H9 (cell line): Measurements from ENCODE around the gene GYS1. TPM values are rescaled to one million over a fixed set of nuclear protein-coding genes. Genes with fewer than 3 reads are reported as not detected.

Source experiments
- DNase-seq: peaks from one replicate; pipeline ENCODE4 v3.0.0-alpha.2; 2017
- H2AFZ ChIP-seq: one replicate; pipeline ENCODE4 v1.6.1; 2013; ENCODE audit warnings: mild to moderate bottlenecking, low read length, control low read depth, moderate library complexity
- H2AK5ac ChIP-seq: 2 replicates; pipeline ENCODE4 v1.6.1; 2013; ENCODE audit warnings: low read length, control low read depth, mixed read lengths; ENCODE audit not compliant: insufficient read length
- H2BK120ac ChIP-seq: one replicate; pipeline ENCODE4 v1.6.1; 2013; ENCODE audit warnings: low read depth, mild to moderate bottlenecking, low read length, control low read depth, inconsistent platforms; ENCODE audit not compliant: poor library complexity, severe bottlenecking
- H2BK12ac ChIP-seq: 2 replicates; pipeline ENCODE4 v1.6.1; 2013; ENCODE audit warnings: low read length, control low read depth, mixed read lengths, low read depth; ENCODE audit not compliant: insufficient read length
- H2BK15ac ChIP-seq: 2 replicates; pipeline ENCODE4 v1.6.1; 2013; ENCODE audit warnings: low read depth, low read length, control low read depth
- H2BK20ac ChIP-seq: one replicate; pipeline ENCODE4 v1.6.1; 2013; ENCODE audit warnings: low read depth, mild to moderate bottlenecking, low read length, control low read depth, inconsistent platforms; ENCODE audit not compliant: poor library complexity, severe bottlenecking
- H2BK5ac ChIP-seq: 2 replicates; pipeline ENCODE4 v1.6.1; 2013; ENCODE audit warnings: low read length, control low read depth, mixed read lengths; ENCODE audit not compliant: insufficient read length
- H3K14ac ChIP-seq: 2 replicates; pipeline ENCODE4 v1.6.1; 2013; ENCODE audit warnings: low read length, control low read depth; ENCODE audit not compliant: insufficient read depth
- H3K18ac ChIP-seq: 2 replicates; pipeline ENCODE4 v1.6.1; 2013; ENCODE audit warnings: low read depth, mild to moderate bottlenecking, mixed read lengths, low read length, control low read depth; ENCODE audit not compliant: insufficient read length
- H3K23ac ChIP-seq: 2 replicates; pipeline ENCODE4 v1.6.1; 2013; ENCODE audit warnings: low read length, control low read depth, mixed read lengths, low read depth; ENCODE audit not compliant: insufficient read length
- H3K23me2 ChIP-seq: 2 replicates; pipeline ENCODE4 v1.6.1; 2013; ENCODE audit warnings: low read depth, mild to moderate bottlenecking, mixed read lengths, low read length, control low read depth; ENCODE audit not compliant: insufficient read length, poor library complexity, severe bottlenecking
- H3K27ac ChIP-seq: 2 replicates; pipeline ENCODE4 v1.5.1; 2013; ENCODE audit warnings: low read length, control low read depth, mixed read lengths, low read depth; ENCODE audit not compliant: insufficient read length
- H3K27me3 ChIP-seq: 2 replicates; pipeline ENCODE4 v1.6.1; 2013; ENCODE audit warnings: low read length, control low read depth, inconsistent platforms; ENCODE audit not compliant: insufficient read depth
- H3K4ac ChIP-seq: 2 replicates; pipeline ENCODE4 v1.6.1; 2013; ENCODE audit warnings: low read depth, mild to moderate bottlenecking, control low read depth, inconsistent platforms, low read length, moderate library complexity
- H3K4me1 ChIP-seq: 2 replicates; pipeline ENCODE4 v1.6.1; 2013; ENCODE audit warnings: low read length, control low read depth, inconsistent platforms; ENCODE audit not compliant: insufficient read depth
- H3K4me2 ChIP-seq: 2 replicates; pipeline ENCODE4 v1.6.1; 2013; ENCODE audit warnings: low read length, control low read depth, mixed read lengths; ENCODE audit not compliant: insufficient read length, insufficient read depth
- H3K56ac ChIP-seq: 2 replicates; pipeline ENCODE4 v1.6.1; 2013; ENCODE audit warnings: low read depth, mild to moderate bottlenecking, mixed read lengths, low read length, control low read depth; ENCODE audit not compliant: insufficient read length
- H3K79me1 ChIP-seq: 2 replicates; pipeline ENCODE4 v1.6.1; 2013; ENCODE audit warnings: low read depth, mild to moderate bottlenecking, moderate library complexity, low read length, control low read depth, inconsistent platforms; ENCODE audit not compliant: insufficient read depth, poor library complexity, severe bottlenecking
- H3K79me2 ChIP-seq: 2 replicates; pipeline ENCODE4 v1.6.1; 2013; ENCODE audit warnings: low read length, control low read depth, inconsistent platforms; ENCODE audit not compliant: insufficient read depth
- H3K9ac ChIP-seq: 2 replicates; pipeline ENCODE4 v1.6.1; 2013; ENCODE audit warnings: low read length, control low read depth, mixed read lengths; ENCODE audit not compliant: insufficient read length; ENCODE audit errors: extremely low read depth
- H3K9me3 ChIP-seq: one replicate; pipeline ENCODE4 v1.6.1; 2013; ENCODE audit warnings: low read depth, low read length, inconsistent platforms; ENCODE audit not compliant: control insufficient read depth
- H3T11ph ChIP-seq: one replicate; pipeline ENCODE4 v1.6.1; 2013; ENCODE audit warnings: mild to moderate bottlenecking, low read length, control low read depth, inconsistent platforms
- H4K20me1 ChIP-seq: one replicate; pipeline ENCODE4 v1.6.1; 2013; ENCODE audit not compliant: control insufficient read depth, insufficient read length, insufficient read depth
- H4K5ac ChIP-seq: 2 replicates; pipeline ENCODE4 v1.6.1; 2013; ENCODE audit warnings: low read depth, mild to moderate bottlenecking, mixed read lengths, low read length, control low read depth; ENCODE audit not compliant: insufficient read length
- H4K8ac ChIP-seq: replicated peaks from 2 replicates; pipeline ENCODE4 v1.6.1; 2013; ENCODE audit warnings: low read length, control low read depth, mixed read lengths, low read depth; ENCODE audit not compliant: insufficient read length
- H4K91ac ChIP-seq: 2 replicates; pipeline ENCODE4 v1.6.1; 2013; ENCODE audit warnings: low read depth, mild to moderate bottlenecking, moderate library complexity, mixed read lengths, low read length, control low read depth; ENCODE audit not compliant: insufficient read length
- H3K27ac Mint-ChIP-seq, 3 experiments: 2 replicates in 2 of 3; 3 replicates in 1 of 3; pipeline ENCODE4 v1.8.0; 2020 to 2021; ENCODE audit warnings: mixed read lengths in 3 of 3, mild to moderate bottlenecking in 1 of 3, moderate library complexity in 1 of 3
- H3K27me3 Mint-ChIP-seq: 2 replicates; pipeline ENCODE4 v1.8.0; 2021; ENCODE audit warnings: low read depth, mild to moderate bottlenecking, moderate library complexity, mixed read lengths
- H3K36me3 Mint-ChIP-seq, 3 experiments: 2 replicates in 2 of 3; 3 replicates in 1 of 3; pipeline ENCODE4 v1.8.0; 2020 to 2021; ENCODE audit warnings: low read depth in 3 of 3, mixed read lengths in 3 of 3; ENCODE audit not compliant: insufficient read depth in 1 of 3
- H3K4me1 Mint-ChIP-seq, 2 experiments: 2 replicates each; pipeline ENCODE4 v1.8.0; 2020; ENCODE audit warnings: mixed read lengths in 2 of 2
- H3K4me3 Mint-ChIP-seq, 2 experiments: 2 replicates in 1 of 2; 3 replicates in 1 of 2; pipeline ENCODE4 v1.8.0; 2020 to 2021; ENCODE audit warnings: mild to moderate bottlenecking in 2 of 2, mixed read lengths in 2 of 2, moderate library complexity in 1 of 2
- H3K9me3 Mint-ChIP-seq, 2 experiments: 2 replicates in 1 of 2; 3 replicates in 1 of 2; pipeline ENCODE4 v1.8.0; 2020; ENCODE audit warnings: mild to moderate bottlenecking in 2 of 2, mixed read lengths in 2 of 2, moderate library complexity in 1 of 2
- CTCF ChIP-seq: fragments of 200-600 bp; sonication (generic); conservative IDR thresholded peaks from 3 replicates; pipeline ENCODE4 v1.8.0; 2021; ENCODE audit warnings: antibody characterized with exemption, mild to moderate bottlenecking
- WGBS: extraction: QIAGEN DNeasy Blood & Tissue Kit; methylation state at CpG from one replicate; pipeline ENCODE4 v1.1.7; 2013; ENCODE audit warnings: missing lambda C conversion rate, low lambda C conversion rate, mixed read lengths; ENCODE audit not compliant: insufficient read length; ENCODE audit errors: extremely low coverage; 5-methylcytosine and 5-hydroxymethylcytosine counted together
- total RNA-seq: library from RNA; stranded (reverse); gene quantifications from 2 replicates; pipeline ENCODE4 v1.2.1, GENCODE V29; 2021

GYS1 gene
- total RNA-seq, 1 experiment from 2014 or later, result 44.3 TPM

GRCh38 chr19:48962029-48962848, 30.9 kb downstream of the GYS1 start:
- Mint-ChIP-seq H3K4me3 (no peak overlapping the region; a peak in 2 of 5 replicates), H3K36me3 (peaks cover 21 to 59% (median 46%) of the 10 kb centered on the region in 3 experiments; a peak in 6 of 7 replicates), H3K9me3 (peaks cover 0 to 5% of the 10 kb centered on the region in 2 experiments; a peak in 2 of 5 replicates), H3K27me3 (peaks cover 2% of the 10 kb centered on the region; the same call in 1 of the 2 replicates), H3K27ac (peak overlapping the region; percentile 62 to 98 (median 83); a peak in 5 of 7 replicates), H3K4me1 (peaks cover 30 to 41% of the 10 kb centered on the region in 2 experiments)
- no peak overlapping the region for H2AFZ ChIP-seq
- no peak overlapping the region for H3K56ac ChIP-seq
- H3K4me1 ChIP-seq, result no peaks in the 10 kb centered on the region; the same call in 1 of the 2 replicates
- peaks cover 14% of the 10 kb centered on the region for H3K23me2 ChIP-seq
- no peak overlapping the region for H3K4me2 ChIP-seq
- H3K9ac ChIP-seq, result no peak overlapping the region
- peak overlapping the region; percentile 52; the same call in 1 of the 2 replicates for H3K14ac ChIP-seq
- no peak overlapping the region for H4K8ac ChIP-seq
- peak; percentile 71 for DNase-seq
- no CpG with 5 or more reads among the region's 22 CpGs for WGBS
- H4K5ac ChIP-seq, result no peak overlapping the region
- H3K79me2 ChIP-seq, result no peaks in the 10 kb centered on the region
- no peak overlapping the region for H2BK20ac ChIP-seq
- no peak overlapping the region for H3T11ph ChIP-seq
- H2BK12ac ChIP-seq, result no peak overlapping the region
- no peaks in the 10 kb centered on the region for H3K9me3 ChIP-seq
- TF ChIP-seq CTCF, result no peak
- no peak overlapping the region for H3K27ac ChIP-seq
- no peak overlapping the region for H2AK5ac ChIP-seq
- no peak overlapping the region for H2BK15ac ChIP-seq
- no peak overlapping the region for H2BK5ac ChIP-seq
- H4K20me1 ChIP-seq, result peaks cover 3% of the 10 kb centered on the region
- no peak overlapping the region for H3K23ac ChIP-seq
- no peaks in the 10 kb centered on the region for H3K27me3 ChIP-seq
- H3K4ac ChIP-seq, result no peak overlapping the region
- H2BK120ac ChIP-seq, result no peak overlapping the region
- H4K91ac ChIP-seq, result no peak overlapping the region
- H3K79me1 ChIP-seq, result no peaks in the 10 kb centered on the region
- no peak overlapping the region for H3K18ac ChIP-seq
